Naive thymus-derived CD4-positive, alpha-beta T cell (primary cell): ENCODE measurements around the gene CLEC20A. TPM values are rescaled to one million over a fixed set of nuclear protein-coding genes. Genes with fewer than 3 reads are reported as not detected.

Source experiments
- ATAC-seq: fragments of 150-1000 bp; cut with Tn5 transposase; 2 replicates; pipeline ENCODE4 v1.10.0; 2021; ENCODE audit warnings: mild to moderate bottlenecking, moderate library complexity
- CTCF ChIA-PET: fragments of 350-600 bp; sonication (Branson Sonifier 250); formaldehyde crosslinking; loops from one replicate; lab custom pipeline; 2021; ENCODE audit warnings: antibody characterized with exemption; lab: Charles Lee
- POLR2A ChIA-PET: fragments of 350-600 bp; sonication (Branson Sonifier 250); formaldehyde crosslinking; loops from one replicate; lab custom pipeline; 2021; ENCODE audit warnings: antibody characterized with exemption, inconsistent platforms; lab: Charles Lee
- DNase-seq, 9 donors: peaks; one replicate each; pipeline versions ENCODE4 v3.0.0 to v3.0.0-alpha.2; 2020 to 2022; ENCODE audit warnings: mixed read lengths in 1 of 9
- H3K27ac ChIP-seq: one replicate; pipeline ENCODE4 v1.7.0; 2013; ENCODE audit warnings: mild to moderate bottlenecking, low read depth, low read length, moderate library complexity
- H3K27me3 ChIP-seq, 2 donors: one replicate each; pipeline ENCODE4 v1.7.0; 2013; ENCODE audit warnings: low read length in 2 of 2, mild to moderate bottlenecking in 2 of 2, moderate library complexity in 2 of 2; ENCODE audit not compliant: control insufficient read depth in 2 of 2, insufficient read depth in 2 of 2
- H3K36me3 ChIP-seq, 3 experiments: 1 replicate in 2 of 3; 2 replicates in 1 of 3; pipeline ENCODE4 v1.7.0; 2013; ENCODE audit warnings: low read length in 3 of 3, mild to moderate bottlenecking in 3 of 3, moderate library complexity in 1 of 3; ENCODE audit not compliant: insufficient read depth in 3 of 3, control insufficient read depth in 2 of 3
- H3K4me1 ChIP-seq, 2 donors: one replicate each; pipeline ENCODE4 v1.7.0; 2013; ENCODE audit warnings: low read length in 2 of 2, mild to moderate bottlenecking in 2 of 2, moderate library complexity in 1 of 2; ENCODE audit not compliant: control insufficient read depth in 2 of 2, insufficient read depth in 2 of 2
- H3K4me3 ChIP-seq: 2 replicates; pipeline ENCODE4 v1.7.0; 2013; ENCODE audit warnings: mild to moderate bottlenecking, low read length
- H3K9me3 ChIP-seq, 3 experiments: 1 replicate in 2 of 3; 2 replicates in 1 of 3; pipeline ENCODE4 v1.7.0; 2013; ENCODE audit warnings: low read length in 3 of 3; ENCODE audit not compliant: control insufficient read depth in 2 of 3
- H3K27ac Mint-ChIP-seq, 9 donors: one replicate each; pipeline ENCODE4 v1.8.0; 2020 to 2022; ENCODE audit warnings: mixed read lengths in 9 of 9, mild to moderate bottlenecking in 8 of 9, moderate library complexity in 5 of 9, inconsistent platforms in 2 of 9
- H3K27me3 Mint-ChIP-seq, 5 donors: one replicate each; pipeline ENCODE4 v1.8.0; 2021 to 2022; ENCODE audit warnings: mixed read lengths in 5 of 5, mild to moderate bottlenecking in 1 of 5
- H3K36me3 Mint-ChIP-seq, 5 donors: one replicate each; pipeline ENCODE4 v1.8.0; 2020 to 2022; ENCODE audit warnings: mixed read lengths in 5 of 5, mild to moderate bottlenecking in 3 of 5, inconsistent platforms in 1 of 5
- H3K4me1 Mint-ChIP-seq, 7 donors: one replicate each; pipeline ENCODE4 v1.8.0; 2020 to 2022; ENCODE audit warnings: mixed read lengths in 7 of 7, mild to moderate bottlenecking in 3 of 7, inconsistent platforms in 1 of 7
- H3K4me3 Mint-ChIP-seq, 10 donors: one replicate each; pipeline ENCODE4 v1.8.0; 2020 to 2022; ENCODE audit warnings: mild to moderate bottlenecking in 10 of 10, mixed read lengths in 10 of 10, moderate library complexity in 6 of 10, inconsistent platforms in 2 of 10
- H3K9me3 Mint-ChIP-seq, 11 donors: one replicate each; pipeline ENCODE4 v1.8.0; 2020 to 2022; ENCODE audit warnings: mixed read lengths in 11 of 11, mild to moderate bottlenecking in 4 of 11, inconsistent platforms in 1 of 11, moderate library complexity in 1 of 11
- intact Hi-C, 2 donors: fragments of 100-400 bp; cut with micrococcal nuclease; formaldehyde crosslinking; loops; one replicate each; pipeline ENCODE4 v1.15.1; 2023
- polyA plus RNA-seq, 2 donors: library from polyadenylated mRNA; unstranded; fragments of 300-500 nt; fragmentation: Illumina TruSeq; gene quantifications; one replicate each; pipeline ENCODE4 v1.2.3, GENCODE V29; 2021
- total RNA-seq, 6 experiments: library from RNA in 5 of 6; stranded (reverse) in 5 of 6; gene quantifications; 1 replicate in 5 of 6; 2 replicates in 1 of 6; pipeline ENCODE4 v1.2.3 and lab custom pipeline; 2021 to 2026

Gene CLEC20A
- total and polyA plus RNA-seq, 7 experiments from 2014 or later: not detected

GRCh38 chr1:178490967-178491366, 5.8 kb downstream of the CLEC20A start:
- Mint-ChIP-seq H3K4me1 (peaks cover 0 to 4% (median 0%) of the 10 kb centered on the region in 7 donors), H3K27me3 (peaks cover 4 to 16% (median 12%) of the 10 kb centered on the region in 5 donors), H3K9me3 (no peaks in the 10 kb centered on the region), H3K27ac (no peak overlapping the region), H3K4me3 (no peak overlapping the region), H3K36me3 (no peaks in the 10 kb centered on the region)
- ATAC-seq (no peak), DNase-seq (no peak)
- Histone ChIP-seq H3K4me3 (no peak overlapping the region), H3K27me3 (no peaks in the 10 kb centered on the region), H3K27ac (no peak overlapping the region), H3K9me3 (no peaks in the 10 kb centered on the region), H3K36me3 (no peaks in the 10 kb centered on the region), H3K4me1 (no peaks in the 10 kb centered on the region)
- CTCF ChIA-PET: no interaction called here
- POLR2A ChIA-PET: no interaction called here
- intact Hi-C loops: no loop called here

GRCh38 chr1:178490136-178490535, 6.6 kb downstream of the CLEC20A start:
- CTCF ChIA-PET: no interaction called here
- Mint-ChIP-seq H3K9me3 (no peaks in the 10 kb centered on the region), H3K4me3 (no peak overlapping the region)

DNA sequence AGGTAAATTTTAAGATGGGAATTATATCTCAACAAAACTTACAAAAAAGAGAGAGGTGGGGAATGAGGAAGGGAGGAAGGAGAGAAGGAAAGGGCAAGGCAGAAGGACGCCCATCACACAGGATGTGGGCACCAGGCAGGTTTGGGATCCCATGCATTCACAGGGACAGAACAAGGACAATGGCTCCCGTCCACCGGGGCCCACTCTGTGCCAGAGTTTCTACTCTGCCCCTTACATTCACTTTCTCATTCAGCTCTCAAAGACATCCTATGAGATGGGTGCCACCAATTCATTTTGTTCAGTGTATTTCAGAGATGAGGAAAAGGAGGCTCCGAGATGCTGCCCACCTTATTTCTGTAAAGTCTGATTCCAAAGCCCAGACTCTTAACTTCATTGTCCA, 7.4 kb downstream of the CLEC20A start:
- Mint-ChIP-seq H3K36me3 (no peaks in the 10 kb centered on the region), H3K27ac (no peak overlapping the region), H3K9me3 (no peaks in the 10 kb centered on the region), H3K4me1 (peaks cover 0 to 5% (median 0%) of the 10 kb centered on the region in 7 donors), H3K27me3 (peaks cover 6 to 24% (median 12%) of the 10 kb centered on the region in 5 donors), H3K4me3 (no peak overlapping the region)
- Histone ChIP-seq H3K36me3 (no peaks in the 10 kb centered on the region), H3K4me1 (no peaks in the 10 kb centered on the region), H3K27ac (no peak overlapping the region), H3K4me3 (no peak overlapping the region), H3K9me3 (no peaks in the 10 kb centered on the region), H3K27me3 (no peaks in the 10 kb centered on the region)
- POLR2A ChIA-PET: no interaction called here
- ATAC-seq (no peak), DNase-seq (no peak)
- intact Hi-C loops: no loop called here
- CTCF ChIA-PET: no interaction called here

More at GRCh38 chr1:178490136-178490535, 6.6 kb downstream of the CLEC20A start:
- Histone ChIP-seq H3K9me3 (no peaks in the 10 kb centered on the region), H3K27me3 (no peaks in the 10 kb centered on the region), H3K4me1 (no peaks in the 10 kb centered on the region), H3K4me3 (no peak overlapping the region), H3K27ac (no peak overlapping the region), H3K36me3 (no peaks in the 10 kb centered on the region)
- ATAC-seq (no peak), DNase-seq (no peak)
- Mint-ChIP-seq H3K27ac (no peak overlapping the region), H3K36me3 (no peaks in the 10 kb centered on the region), H3K27me3 (peaks cover 6 to 21% (median 12%) of the 10 kb centered on the region in 5 donors), H3K4me1 (peaks cover 0 to 5% (median 0%) of the 10 kb centered on the region in 7 donors)
- intact Hi-C loops: no loop called here
- POLR2A ChIA-PET: no interaction called here

DNA sequence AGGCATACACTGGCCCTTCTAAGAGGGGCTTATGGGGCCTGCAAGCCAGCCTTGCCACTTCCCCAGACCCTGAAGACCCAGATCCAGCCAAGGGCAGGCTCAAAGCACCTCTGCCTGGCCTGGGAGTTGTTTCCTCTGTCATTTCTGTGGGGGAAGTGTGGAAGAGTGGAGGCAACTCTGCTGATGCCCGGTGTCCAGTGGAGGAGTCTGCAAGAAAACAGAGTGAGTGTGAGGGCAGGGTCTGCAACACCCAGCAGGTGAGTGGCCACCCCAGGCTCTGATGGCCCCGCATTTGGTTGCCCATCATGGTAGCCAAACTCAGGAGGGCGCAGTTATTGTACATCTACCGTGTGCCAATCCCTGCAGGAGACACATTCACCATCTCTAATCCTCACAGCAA, 8.4 kb downstream of the CLEC20A start:
- CTCF ChIA-PET: no interaction called here
- Mint-ChIP-seq H3K36me3 (no peaks in the 10 kb centered on the region), H3K4me1 (peaks cover 0 to 5% (median 0%) of the 10 kb centered on the region in 7 donors), H3K27ac (no peak overlapping the region), H3K9me3 (no peaks in the 10 kb centered on the region), H3K27me3 (peaks cover 6 to 24% (median 12%) of the 10 kb centered on the region in 5 donors), H3K4me3 (no peak overlapping the region)
- intact Hi-C loops: no loop called here
- no peaks in the 10 kb centered on the region for H3K36me3 ChIP-seq
- no peak overlapping the region for H3K27ac ChIP-seq
- H3K4me1 ChIP-seq: no peaks in the 10 kb centered on the region
- DNase-seq (no peak), ATAC-seq (no peak)
- POLR2A ChIA-PET: no interaction called here
- no peaks in the 10 kb centered on the region for H3K9me3 ChIP-seq
- no peak overlapping the region for H3K4me3 ChIP-seq
- H3K27me3 ChIP-seq: no peaks in the 10 kb centered on the region

DNA sequence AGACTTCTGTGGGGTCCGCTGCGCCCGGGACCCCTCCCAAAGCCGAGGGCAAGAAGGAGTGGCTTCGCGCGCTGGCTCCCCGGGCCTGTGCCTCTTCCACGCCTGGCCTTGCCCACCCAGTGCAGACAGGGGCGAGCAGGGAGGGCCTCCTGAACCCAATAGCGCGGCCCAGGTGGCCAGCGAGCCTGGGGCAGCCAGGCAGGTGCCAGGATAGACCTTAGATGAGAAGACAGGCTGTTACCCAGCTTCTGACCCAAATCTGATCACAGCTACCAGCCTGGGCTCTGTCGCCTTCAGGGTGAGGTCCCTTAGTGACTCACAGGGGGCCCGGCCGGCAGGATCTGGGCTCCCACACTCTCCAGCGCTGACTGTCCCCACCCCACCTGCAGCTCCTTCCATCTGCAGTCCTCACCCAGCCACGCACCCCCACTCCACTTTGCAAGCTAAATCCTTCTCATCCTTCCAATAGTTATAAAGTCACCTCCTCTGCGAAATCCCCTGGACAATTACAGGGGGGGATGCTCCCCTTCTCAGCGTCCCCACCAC, 9.6 kb downstream of the CLEC20A start:
- Histone ChIP-seq H3K27ac (no peak overlapping the region), H3K36me3 (no peaks in the 10 kb centered on the region), H3K4me3 (no peak overlapping the region), H3K4me1 (no peaks in the 10 kb centered on the region), H3K9me3 (no peaks in the 10 kb centered on the region), H3K27me3 (no peaks in the 10 kb centered on the region)
- Mint-ChIP-seq H3K27ac (peak overlapping the region in 1 of 9 donors; percentile 41), H3K36me3 (no peaks in the 10 kb centered on the region), H3K9me3 (no peaks in the 10 kb centered on the region), H3K4me1 (peaks cover 0 to 5% (median 0%) of the 10 kb centered on the region in 7 donors), H3K27me3 (peaks cover 6 to 24% (median 12%) of the 10 kb centered on the region in 5 donors), H3K4me3 (no peak overlapping the region)
- ChIA-PET CTCF (no interaction called here), POLR2A (no interaction called here)
- intact Hi-C loops: no loop called here
- DNase-seq: no peak
- no peak for ATAC-seq

DNA sequence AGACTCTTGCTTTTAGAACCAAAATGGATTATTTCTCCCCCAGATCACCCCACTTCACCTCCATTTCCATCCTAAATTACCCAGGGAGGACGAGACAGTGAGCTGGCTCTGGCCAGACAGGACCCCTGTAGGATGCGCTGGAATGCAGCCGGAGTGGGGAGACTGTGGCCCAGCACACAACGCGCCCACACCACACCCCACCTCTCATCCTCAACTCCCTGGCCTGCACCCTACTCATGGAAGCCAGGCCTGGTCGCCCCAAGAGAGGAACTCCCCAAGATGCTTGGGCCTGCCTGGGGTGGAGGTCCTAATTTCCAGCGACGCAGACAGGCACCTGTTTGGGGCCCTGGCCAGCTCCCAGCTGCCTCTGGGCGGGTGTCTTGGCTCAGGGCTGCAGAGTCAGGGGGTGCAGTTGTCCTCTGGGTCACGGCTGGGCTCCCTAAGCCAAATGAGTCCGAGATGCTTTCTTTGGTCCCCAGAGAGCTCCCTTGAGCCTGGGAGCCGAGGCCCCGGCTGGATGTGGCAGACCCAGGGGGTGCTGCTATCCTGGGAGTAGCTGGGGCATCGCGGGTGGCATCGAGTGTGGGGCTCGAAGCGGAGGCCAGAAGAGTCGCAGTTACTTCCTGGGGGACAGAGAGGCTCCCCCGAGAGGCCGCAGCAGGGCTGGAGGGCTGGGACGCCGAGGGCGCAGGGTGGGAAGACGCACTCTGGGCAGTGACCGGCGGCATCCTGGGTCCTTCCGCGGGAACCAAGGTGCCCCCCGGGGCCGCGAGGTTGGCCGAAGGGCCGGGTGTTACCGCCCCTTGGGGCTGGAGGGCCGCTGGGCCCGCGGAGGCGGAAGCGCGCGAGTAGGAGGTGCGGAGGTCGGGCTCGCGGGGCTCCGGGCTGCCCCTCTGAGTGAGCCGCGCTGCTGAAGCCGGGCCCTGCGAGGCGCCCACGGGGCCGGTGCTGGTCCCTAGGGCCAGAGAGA, 10.4 kb downstream of the CLEC20A start:
- peaks cover 6 to 24% (median 12%) of the 10 kb centered on the region in 5 donors for H3K27me3 Mint-ChIP-seq
- no peaks in the 10 kb centered on the region for H3K36me3 Mint-ChIP-seq
- no peaks in the 10 kb centered on the region for H3K36me3 ChIP-seq
- intact Hi-C loops: no loop called here
- H3K9me3 ChIP-seq: no peaks in the 10 kb centered on the region
- H3K4me3 ChIP-seq: no peak overlapping the region
- H3K27me3 ChIP-seq: no peaks in the 10 kb centered on the region
- CTCF ChIA-PET: no interaction called here
- H3K4me3 Mint-ChIP-seq: no peak overlapping the region
- H3K9me3 Mint-ChIP-seq: no peaks in the 10 kb centered on the region
- H3K27ac Mint-ChIP-seq: no peak overlapping the region
- DNase-seq (no peak), ATAC-seq (peak; percentile 29)
- POLR2A ChIA-PET: no interaction called here
- no peaks in the 10 kb centered on the region for H3K4me1 ChIP-seq
- peaks cover 0 to 5% (median 0%) of the 10 kb centered on the region in 7 donors for H3K4me1 Mint-ChIP-seq
- H3K27ac ChIP-seq: no peak overlapping the region
